Activated T-cell treated with anti-CD3 and anti-CD28 coated beads for 4 hours (primary cell): ENCODE measurements around the gene GRB2.
"Not testable (repeated sequence)": the region's sequence is repeated elsewhere in the genome, so short reads cannot be mapped to it uniquely, and the experiment has no call there.

Source experiments
- DNase-seq: peaks from one replicate; pipeline ENCODE4 v3.0.0-alpha.2; 2020

GRB2 gene

DNA sequence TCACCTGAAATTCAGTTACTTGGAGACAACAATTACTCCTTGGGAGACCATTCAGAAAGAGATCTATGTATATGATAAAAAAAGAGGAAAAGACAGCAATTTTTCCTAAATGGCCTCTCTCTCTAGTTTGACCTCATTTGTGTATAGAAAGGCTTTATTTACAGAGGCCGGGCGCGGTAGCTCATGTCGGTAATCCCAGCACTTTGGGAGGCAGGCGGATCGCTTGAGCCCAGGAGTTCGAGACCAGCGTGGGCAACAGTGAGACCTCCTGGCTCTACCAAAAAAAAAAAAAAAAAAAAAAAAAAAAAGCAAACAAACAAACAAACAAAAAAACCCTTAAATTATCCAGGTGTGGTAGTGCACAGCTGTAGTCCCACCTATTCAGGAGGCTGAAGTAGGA, 20.7 kb downstream of the GRB2 start:
- DNase-seq: no peak

GRCh38 chr17:75383842-75384195, 21.7 kb downstream of the GRB2 start:
- no peak for DNase-seq

DNA sequence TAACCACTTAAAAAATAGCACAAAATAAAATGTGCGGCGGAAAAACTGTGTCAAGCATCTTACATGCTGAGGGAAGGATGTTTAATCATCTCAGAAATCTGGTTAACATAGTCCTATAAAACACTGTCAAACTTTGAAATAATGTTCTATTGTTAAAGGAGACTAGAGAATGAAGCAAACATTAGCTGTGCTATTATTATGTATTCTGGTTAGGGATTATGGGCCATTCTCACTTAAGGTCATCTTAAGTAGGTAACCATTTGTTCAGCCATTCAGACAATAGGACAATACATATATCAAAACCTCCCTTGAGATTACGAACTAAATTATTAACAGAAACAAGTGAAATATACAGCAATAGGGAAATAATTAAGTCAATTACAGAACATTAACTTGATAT, 24.7 kb downstream of the GRB2 start:
- DNase-seq: no peak

GRCh38 chr17:75380315-75380714, 25.2 kb downstream of the GRB2 start:
- DNase-seq: no peak

DNA sequence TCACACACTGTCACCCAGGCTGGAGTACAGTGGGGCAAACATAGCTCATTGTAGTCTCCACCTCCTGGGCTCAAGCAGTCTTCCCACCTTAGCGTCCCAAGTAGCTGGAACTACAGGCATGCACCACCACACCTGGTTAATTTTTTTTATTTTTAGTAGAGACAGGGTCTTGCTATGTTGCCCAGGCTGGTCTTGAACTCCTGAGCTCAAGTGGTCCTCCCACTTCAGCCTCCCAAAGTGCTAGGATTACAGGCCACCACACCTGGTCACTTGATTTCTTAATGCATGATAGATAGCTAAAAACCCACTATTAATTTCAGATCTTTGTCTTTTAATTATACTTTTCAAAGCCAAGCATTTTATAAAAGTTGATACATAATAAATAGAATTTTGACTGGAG, 26.1 kb downstream of the GRB2 start:
- DNase-seq: not testable (repeated sequence)

DNA sequence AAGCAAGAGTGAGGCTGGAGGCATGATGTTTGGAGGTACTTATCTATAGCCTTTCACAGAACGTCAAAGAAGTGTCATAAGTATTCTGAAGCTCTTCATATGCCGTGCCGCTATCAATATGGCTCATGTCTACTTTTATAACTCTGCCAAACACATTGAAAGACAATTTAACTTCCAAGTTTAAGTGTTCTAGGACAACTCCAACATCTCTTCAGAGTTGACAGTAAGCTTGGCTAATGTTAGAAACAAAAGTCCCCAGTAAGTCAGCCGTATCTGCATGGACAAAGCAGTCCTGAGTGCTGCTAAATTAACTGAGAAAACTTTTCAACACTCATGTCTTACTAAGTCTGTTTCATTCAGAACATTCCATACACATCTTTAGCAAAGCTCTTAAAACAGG, 32.2 kb downstream of the GRB2 start:
- DNase-seq: no peak

DNA sequence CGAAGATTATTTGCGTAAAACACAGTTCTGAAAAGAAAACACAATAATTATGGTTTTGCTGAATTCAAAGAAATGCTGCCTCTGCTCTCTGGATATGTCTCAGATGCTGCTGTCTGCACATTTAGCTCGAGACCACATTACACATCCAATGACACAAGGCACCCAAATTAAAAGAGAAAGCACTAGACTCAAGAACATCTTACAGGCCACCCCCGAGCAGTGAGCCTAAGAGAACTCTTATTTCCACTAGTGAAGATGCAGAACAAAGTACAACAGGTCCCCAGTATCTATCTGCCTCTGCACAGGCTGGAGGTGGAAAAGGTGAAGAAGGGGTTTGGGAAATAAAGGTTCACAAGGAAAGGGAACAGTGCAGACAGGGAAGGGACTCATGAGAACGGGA, 33.5 kb downstream of the GRB2 start:
- no peak for DNase-seq

GRCh38 chr17:75371339-75371738, 34.1 kb downstream of the GRB2 start:
- no peak for DNase-seq

GRCh38 chr17:75370286-75370915, 35.1 kb downstream of the GRB2 start:
- DNase-seq: no peak

- DNase-seq: not testable (repeated sequence)
These were observed 37.4 kb downstream of the GRB2 start for GRCh38 chr17:75367838-75368789.

GRCh38 chr17:75367312-75367711, 38.2 kb downstream of the GRB2 start:
- no peak for DNase-seq

DNA sequence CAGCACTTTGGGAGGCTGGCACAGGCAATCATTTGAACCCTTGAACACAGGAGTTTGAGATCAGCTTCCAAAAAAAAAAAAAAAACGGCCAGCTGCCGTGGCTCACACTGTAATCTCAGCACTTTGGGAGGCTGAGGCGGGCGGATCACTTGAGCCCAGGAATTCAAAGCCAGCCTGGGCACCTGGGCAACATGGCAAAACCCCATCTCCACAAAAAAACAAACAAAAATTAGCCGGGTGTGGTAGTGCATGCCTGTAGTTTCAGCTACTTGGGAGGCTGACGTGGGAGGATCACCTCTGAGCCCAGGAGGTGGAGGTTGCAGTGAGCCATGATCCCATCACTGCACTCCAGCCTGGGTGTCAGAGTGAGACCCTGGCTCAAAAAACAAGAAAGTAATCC, 39.0 kb downstream of the GRB2 start:
- DNase-seq: no peak

DNA sequence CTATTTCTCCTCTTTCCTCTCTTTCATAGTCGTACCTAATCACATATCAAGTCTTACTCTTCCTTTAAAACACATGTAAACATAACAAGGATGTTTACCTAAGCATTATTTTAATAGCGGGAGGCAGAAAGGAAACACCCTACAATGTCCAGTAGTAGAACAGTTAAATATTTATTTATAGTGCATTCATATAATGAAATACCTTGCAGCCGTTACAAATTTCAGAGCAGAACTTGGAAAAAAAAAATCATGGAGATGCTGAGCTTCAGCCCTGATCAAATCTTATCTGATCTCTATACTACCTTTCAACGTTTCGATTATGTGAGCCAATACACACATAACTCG, 39.6 kb downstream of the GRB2 start:
- no peak for DNase-seq

DNA sequence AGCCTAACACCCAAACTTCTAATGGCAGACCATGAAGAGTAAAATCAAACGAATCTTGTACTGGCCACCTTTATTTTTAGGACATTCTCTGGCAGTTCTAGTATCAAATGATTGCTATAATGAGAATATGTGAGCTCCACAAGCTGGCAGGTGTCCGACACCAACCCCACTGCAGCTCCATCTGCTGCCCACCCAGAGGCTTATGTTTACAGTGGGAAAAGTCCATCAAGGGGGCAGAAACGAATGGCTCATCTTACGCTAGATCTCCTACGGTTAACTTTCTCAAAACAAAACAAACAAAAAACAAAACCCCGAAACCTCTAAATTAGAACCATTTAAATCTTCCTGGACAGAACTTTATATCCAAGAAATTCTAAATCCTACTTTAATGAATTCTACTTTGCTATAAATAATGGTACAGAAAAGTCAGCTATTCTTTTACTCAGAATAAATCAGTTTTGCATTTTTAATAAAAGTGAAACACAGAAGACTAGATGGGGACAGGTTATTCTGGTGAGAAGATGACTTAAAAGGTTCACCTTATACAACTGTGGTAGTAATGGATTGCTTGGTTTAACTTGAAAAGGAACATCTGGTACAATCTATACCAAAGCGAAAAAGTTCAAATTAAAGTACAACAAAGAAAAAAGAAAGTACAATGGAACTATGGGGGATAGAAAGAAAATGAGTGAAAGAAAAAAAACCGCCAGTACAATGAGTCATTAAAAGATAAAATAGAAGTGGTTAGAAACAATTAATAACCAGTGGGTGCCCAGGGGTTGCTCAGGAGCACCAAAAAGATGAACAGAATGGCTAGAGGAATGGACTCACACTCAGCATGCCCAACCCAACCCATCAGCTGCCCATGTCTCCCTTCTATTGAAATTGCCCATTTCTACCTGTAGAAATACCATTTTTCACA, 40.2 kb downstream of the GRB2 start:
- DNase-seq: no peak

DNA sequence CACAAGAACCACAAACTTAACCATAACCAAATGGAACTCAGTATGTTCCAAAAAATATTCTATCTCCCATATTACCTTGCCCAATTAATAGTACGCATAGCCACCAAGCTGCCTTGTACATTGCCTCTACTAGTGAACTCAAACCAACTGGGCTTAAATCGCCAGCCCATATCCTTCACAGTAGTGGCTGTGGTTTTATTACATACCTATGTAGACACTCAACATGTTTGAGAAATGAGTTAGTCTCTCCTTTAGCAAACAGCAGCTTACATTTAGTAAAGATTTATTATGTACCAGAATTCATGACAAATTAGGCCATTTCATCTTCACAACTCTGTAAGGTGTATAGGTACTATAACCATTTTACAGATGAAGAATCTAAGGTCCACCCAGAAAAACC, 41.4 kb downstream of the GRB2 start:
- DNase-seq: no peak

- DNase-seq: no peak
These were observed 43.5 kb downstream of the GRB2 start for GRCh38 chr17:75361996-75362395.

- no peak for DNase-seq
These were observed 44.1 kb downstream of the GRB2 start for GRCh38 chr17:75361344-75361743.

GRCh38 chr17:75356260-75356937, 49.1 kb downstream of the GRB2 start:
- no peak for DNase-seq

DNA sequence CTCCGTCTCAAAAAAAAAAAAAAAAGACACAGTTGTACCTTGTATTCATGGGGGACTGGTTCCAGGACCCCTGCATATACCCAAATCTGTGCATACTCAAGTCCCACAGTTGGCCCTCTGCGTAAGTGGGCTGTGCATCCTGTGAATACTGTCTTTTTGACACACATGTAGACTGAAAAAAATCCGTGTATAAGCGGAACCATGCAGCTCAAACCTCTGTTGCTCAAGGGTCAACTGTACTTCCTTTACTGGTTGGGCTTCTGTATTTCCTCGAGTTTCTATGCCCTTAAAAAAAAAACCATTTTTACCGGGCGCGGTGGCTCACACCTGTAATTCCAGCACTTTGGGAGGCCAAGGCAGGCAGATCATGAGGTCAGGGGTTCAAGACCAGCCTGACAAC, 52.3 kb downstream of the GRB2 start:
- no peak for DNase-seq

- no peak for DNase-seq
These were observed 53.4 kb downstream of the GRB2 start for GRCh38 chr17:75352079-75352569.

DNA sequence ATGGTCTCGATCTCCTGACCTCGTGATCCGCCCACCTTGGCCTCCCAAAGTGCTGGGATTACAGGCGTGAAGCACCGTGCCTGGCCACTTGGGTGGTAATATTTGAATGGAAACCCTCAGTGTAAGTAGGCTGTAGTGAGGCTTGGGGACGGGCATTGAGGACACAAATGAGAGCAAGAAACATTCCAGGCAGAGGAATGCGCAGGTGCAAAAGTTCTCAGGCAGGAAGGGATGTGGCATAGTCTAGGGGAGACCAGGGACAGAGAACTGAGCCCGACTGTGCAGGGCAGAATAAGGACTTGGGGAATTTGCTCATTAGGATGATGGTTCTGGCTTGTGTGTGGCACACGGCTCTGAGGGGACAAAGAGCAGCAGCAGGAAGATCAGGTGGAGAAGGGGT, 54.8 kb downstream of the GRB2 start:
- no peak for DNase-seq

DNA sequence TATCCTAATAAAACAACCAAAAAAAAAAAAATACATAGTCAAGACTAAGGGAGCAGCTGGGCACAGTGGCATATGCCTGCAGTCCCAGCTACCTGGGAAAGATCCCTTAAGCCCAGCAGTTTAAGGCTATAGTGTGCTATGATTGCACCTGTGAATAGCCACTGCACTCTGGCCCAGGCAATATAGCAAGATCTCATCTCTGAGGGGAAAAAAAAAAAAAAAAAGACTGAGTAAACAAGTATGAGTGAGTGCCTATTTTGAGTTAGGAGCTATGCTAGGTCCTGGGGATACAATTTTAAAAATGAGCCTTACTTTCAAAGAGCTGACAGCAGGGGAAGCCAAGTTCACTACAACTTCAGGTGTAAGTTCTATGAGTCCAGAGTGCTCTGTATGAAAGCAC, 55.4 kb downstream of the GRB2 start:
- DNase-seq: no peak

DNA sequence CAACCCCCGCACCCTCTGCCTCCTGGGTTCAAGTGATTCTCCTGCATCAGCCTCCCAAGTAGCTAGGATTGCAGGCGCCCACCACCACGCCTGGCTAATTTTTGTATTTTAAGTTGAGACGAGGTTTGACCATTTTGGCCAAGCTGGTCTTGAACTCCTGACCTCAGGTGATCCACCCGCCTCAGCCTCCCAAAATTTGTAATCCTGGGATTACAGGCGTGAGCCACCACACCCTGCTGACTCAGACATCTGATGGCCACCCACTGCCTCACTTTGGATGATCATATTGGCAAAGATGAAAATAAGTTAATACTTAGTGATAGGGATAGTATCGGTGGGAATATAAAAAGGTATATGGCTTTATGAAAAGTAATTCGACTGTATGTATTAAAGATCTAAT, 55.9 kb downstream of the GRB2 start:
- no peak for DNase-seq
